Measurements from ENCODE around the gene COL18A1.

COL18A1 gene

DNA sequence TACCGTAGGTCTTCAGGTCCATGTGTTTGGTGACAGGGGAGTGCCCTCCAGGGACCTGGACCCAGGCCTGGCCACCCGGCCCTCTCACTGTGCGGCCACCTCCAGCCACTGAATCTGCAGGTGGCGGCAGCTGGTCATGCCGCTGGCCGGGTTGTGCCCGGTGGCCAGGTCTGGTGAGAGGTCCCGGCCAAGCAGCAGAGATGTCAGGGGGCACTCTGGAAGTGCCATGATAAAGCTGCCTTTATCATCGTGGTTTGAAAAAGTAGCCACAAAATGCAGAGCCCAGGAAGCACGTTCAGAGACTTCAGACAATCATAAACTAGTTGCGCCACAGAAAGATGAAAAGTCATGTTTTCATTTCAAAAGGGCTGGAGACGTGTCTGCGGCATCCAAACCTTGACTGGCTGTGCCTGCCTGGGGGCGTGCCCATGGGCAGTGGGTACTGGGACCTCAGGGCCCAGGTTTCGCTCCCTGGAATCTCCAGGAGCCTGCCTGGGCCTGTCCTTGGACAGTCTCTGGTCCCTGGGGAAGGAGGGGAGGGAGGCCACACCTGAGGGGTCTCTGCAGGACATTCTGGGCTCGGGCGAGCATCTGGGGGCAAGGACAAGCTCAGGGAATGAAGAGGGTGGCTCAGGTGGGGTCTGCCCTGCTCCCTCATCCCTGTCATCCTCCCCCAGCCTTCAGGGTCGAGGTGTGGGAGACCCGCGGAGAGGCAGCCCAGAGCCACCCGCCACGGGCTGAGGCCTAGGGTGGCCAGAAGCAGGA lies 44.9 kb downstream of the COL18A1 start:
- no peaks in the 10 kb centered on the region for H3K9me3 ChIP-seq (ENCODE audit: insufficient read depth, low read depth, low read length)
- H2AFZ ChIP-seq (ENCODE audit: low read length) = no peak overlapping the region
- H3K79me2 ChIP-seq (ENCODE audit: insufficient read depth, low read length) = no peaks in the 10 kb centered on the region

DNA sequence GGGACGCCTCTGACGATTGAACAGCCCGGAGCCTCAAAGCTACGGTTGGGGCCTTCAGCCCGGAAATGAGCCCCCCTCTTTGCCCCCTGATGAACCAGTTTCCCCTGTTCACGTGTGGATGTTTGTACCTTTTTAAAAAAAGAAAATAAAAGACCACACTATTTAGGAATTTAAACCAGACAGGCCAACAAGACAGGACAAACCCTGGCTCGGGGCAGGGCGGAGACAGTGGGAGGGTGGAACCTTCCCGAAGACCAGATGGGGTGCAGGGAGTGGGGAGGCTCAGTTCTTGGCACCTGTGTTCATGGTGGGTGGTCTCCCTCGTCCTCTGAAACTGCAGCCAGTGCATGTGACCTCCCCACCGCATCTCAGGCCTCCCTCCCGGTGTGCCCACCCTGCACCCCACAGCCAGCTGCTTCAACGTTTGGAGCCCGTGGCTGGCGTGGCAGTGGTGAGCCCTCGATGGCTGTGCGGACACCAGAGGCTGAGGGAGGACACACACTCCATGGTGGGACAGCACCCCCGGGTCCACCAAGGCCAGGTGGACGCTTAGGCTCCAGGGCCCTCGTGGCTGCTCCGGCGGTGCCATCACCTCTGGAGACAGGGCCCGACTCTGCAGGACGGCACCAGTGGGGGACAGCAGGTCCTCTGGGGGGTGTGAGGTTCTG lies 45.6 kb downstream of the COL18A1 start:
- H3K4me2 ChIP-seq (ENCODE audit: low read depth, low read length, poor library complexity, severe bottlenecking) = no peak overlapping the region
- no peak overlapping the region for H2AFZ ChIP-seq (ENCODE audit: low read length)
- H3K79me2 ChIP-seq (ENCODE audit: insufficient read depth, low read length) = no peaks in the 10 kb centered on the region
- TF ChIP-seq, protein P1, sequence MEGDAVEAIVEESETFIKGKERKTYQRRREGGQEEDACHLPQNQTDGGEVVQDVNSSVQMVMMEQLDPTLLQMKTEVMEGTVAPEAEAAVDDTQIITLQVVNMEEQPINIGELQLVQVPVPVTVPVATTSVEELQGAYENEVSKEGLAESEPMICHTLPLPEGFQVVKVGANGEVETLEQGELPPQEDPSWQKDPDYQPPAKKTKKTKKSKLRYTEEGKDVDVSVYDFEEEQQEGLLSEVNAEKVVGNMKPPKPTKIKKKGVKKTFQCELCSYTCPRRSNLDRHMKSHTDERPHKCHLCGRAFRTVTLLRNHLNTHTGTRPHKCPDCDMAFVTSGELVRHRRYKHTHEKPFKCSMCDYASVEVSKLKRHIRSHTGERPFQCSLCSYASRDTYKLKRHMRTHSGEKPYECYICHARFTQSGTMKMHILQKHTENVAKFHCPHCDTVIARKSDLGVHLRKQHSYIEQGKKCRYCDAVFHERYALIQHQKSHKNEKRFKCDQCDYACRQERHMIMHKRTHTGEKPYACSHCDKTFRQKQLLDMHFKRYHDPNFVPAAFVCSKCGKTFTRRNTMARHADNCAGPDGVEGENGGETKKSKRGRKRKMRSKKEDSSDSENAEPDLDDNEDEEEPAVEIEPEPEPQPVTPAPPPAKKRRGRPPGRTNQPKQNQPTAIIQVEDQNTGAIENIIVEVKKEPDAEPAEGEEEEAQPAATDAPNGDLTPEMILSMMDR (conservative IDR thresholded peaks at IDR 0.05; ENCODE audit: low read length) = no peak
- TF ChIP-seq EZH2phosphoT487 (IDR thresholded peaks at IDR 0.05; ENCODE audit: borderline replicate concordance) = no peak
- H3K27me3 ChIP-seq (ENCODE audit: insufficient read depth, low read length, poor library complexity, severe bottlenecking) = no peaks in the 10 kb centered on the region
- no peak overlapping the region for H3K9ac ChIP-seq (ENCODE audit: low read depth, low read length, poor library complexity, severe bottlenecking)
- H3K9me3 ChIP-seq (ENCODE audit: insufficient read depth, low read depth, low read length) = no peaks in the 10 kb centered on the region
- no peak overlapping the region for H3K4me3 ChIP-seq (ENCODE audit: low read length, poor library complexity, severe bottlenecking)
- no peaks in the 10 kb centered on the region for H4K20me1 ChIP-seq (ENCODE audit: insufficient read depth, low read length, poor library complexity, severe bottlenecking)
- no peaks in the 10 kb centered on the region for H3K9me2 ChIP-seq (replicated peaks; ENCODE audit: low read depth, low read length)
- no peaks in the 10 kb centered on the region for H3K36me3 ChIP-seq (ENCODE audit: insufficient read depth, low read length)
- H3F3A ChIP-seq (ENCODE audit: low read depth) = peaks cover 7% of the 10 kb centered on the region; the same call in 1 of the 2 replicates
- H3K4me1 ChIP-seq (ENCODE audit: insufficient read depth, low read length, poor library complexity, severe bottlenecking) = peaks cover 2% of the 10 kb centered on the region

More for the DNA sequence above, 44.9 kb downstream of the COL18A1 start:
- Histone ChIP-seq H3K4me2 (ENCODE audit: low read depth, low read length, poor library complexity, severe bottlenecking) (no peak overlapping the region), H3K9me2 (replicated peaks; ENCODE audit: low read depth, low read length) (no peaks in the 10 kb centered on the region), H4K20me1 (ENCODE audit: insufficient read depth, low read length, poor library complexity, severe bottlenecking) (no peaks in the 10 kb centered on the region), H3K4me1 (ENCODE audit: insufficient read depth, low read length, poor library complexity, severe bottlenecking) (no peaks in the 10 kb centered on the region), H3K4me3 (ENCODE audit: low read length, poor library complexity, severe bottlenecking) (no peak overlapping the region), H3K36me3 (ENCODE audit: insufficient read depth, low read length) (no peaks in the 10 kb centered on the region), H3K9ac (ENCODE audit: low read depth, low read length, poor library complexity, severe bottlenecking) (no peak overlapping the region), H3F3A (ENCODE audit: low read depth) (peaks cover 7% of the 10 kb centered on the region; the same call in 1 of the 2 replicates), H3K27me3 (ENCODE audit: insufficient read depth, low read length, poor library complexity, severe bottlenecking) (no peaks in the 10 kb centered on the region)
- TF ChIP-seq, protein P1 (conservative IDR thresholded peaks at IDR 0.05; ENCODE audit: low read length) = no peak
- TF ChIP-seq EZH2phosphoT487 (IDR thresholded peaks at IDR 0.05; ENCODE audit: borderline replicate concordance) = no peak

DNA sequence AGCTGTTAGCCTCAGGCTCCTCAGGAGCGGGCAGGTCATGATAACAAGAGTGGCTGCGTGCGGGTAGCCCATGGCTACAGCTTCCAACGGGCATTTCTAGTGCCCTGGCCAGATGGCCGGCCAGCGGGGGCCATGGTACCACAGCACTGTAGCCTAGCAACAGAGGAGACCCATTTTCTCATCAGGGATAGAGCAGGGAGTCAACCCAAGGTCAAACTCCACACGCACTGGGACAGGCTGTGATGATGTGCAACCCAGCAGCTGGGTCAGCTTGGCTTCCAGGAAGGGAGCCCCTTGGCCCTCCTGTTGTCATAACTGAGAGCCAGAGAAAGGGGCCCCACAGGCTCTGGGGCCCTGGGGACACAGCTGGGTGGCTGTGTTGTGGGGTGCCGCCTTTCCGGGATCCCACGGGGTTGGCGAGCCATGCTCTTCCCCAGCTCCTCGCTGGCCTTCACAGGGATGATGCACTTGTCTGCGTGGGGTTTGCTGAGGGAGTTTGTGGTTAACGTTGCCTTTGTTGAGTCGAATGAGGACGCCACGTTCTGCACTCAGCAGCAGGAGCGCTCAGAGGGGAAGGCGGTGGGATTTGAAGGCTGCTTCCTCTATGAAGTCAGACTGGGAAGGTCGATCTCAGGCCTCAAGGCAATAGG lies 46.3 kb downstream of the COL18A1 start:
- no peak overlapping the region for H3K4me2 ChIP-seq (ENCODE audit: low read depth, low read length, poor library complexity, severe bottlenecking)
- H3K4me1 ChIP-seq (ENCODE audit: insufficient read depth, low read length, poor library complexity, severe bottlenecking) = peaks cover 6% of the 10 kb centered on the region
- H2AFZ ChIP-seq (ENCODE audit: low read length) = no peak overlapping the region
- H3K9me3 ChIP-seq (ENCODE audit: insufficient read depth, low read depth, low read length) = no peaks in the 10 kb centered on the region
- no peak overlapping the region for H3K9ac ChIP-seq (ENCODE audit: low read depth, low read length, poor library complexity, severe bottlenecking)
- no peak for TF ChIP-seq EZH2phosphoT487 (IDR thresholded peaks at IDR 0.05; ENCODE audit: borderline replicate concordance)
- TF ChIP-seq, protein P1 (conservative IDR thresholded peaks at IDR 0.05; ENCODE audit: low read length) = no peak
- H3K36me3 ChIP-seq (ENCODE audit: insufficient read depth, low read length) = no peaks in the 10 kb centered on the region
- H4K20me1 ChIP-seq (ENCODE audit: insufficient read depth, low read length, poor library complexity, severe bottlenecking) = no peaks in the 10 kb centered on the region
- no peaks in the 10 kb centered on the region for H3K9me2 ChIP-seq (replicated peaks; ENCODE audit: low read depth, low read length)
- no peak overlapping the region for H3K4me3 ChIP-seq (ENCODE audit: low read length, poor library complexity, severe bottlenecking)
- peaks cover 7% of the 10 kb centered on the region; the same call in 1 of the 2 replicates for H3F3A ChIP-seq (ENCODE audit: low read depth)
- H3K27me3 ChIP-seq (ENCODE audit: insufficient read depth, low read length, poor library complexity, severe bottlenecking) = no peaks in the 10 kb centered on the region
- H3K79me2 ChIP-seq (ENCODE audit: insufficient read depth, low read length) = no peaks in the 10 kb centered on the region

All from Loucy (cell line).